ENCODE data around the gene CDK15. TPM values are rescaled to one million over a fixed set of nuclear protein-coding genes. Genes with fewer than 3 reads are reported as not detected.
"Not testable (repeated sequence)": the region's sequence is repeated elsewhere in the genome, so short reads cannot be mapped to it uniquely, and the experiment has no call there.

Gene CDK15
- total RNA-seq, 4 donors from 2014 or later = 0.07 to 1.8 (median 1.4) TPM

GRCh38 chr2:201840726-201841125, 34.4 kb downstream of the CDK15 start:
- Histone ChIP-seq H3K27ac (no peak overlapping the region), H3K27me3 (no peaks in the 10 kb centered on the region), H3K4me1 (no peaks in the 10 kb centered on the region), H3K36me3 (no peaks in the 10 kb centered on the region), H3K4me3 (no peak overlapping the region), H3K9me3 (peaks cover 0 to 13% (median 0%) of the 10 kb centered on the region in 3 donors)
- TF ChIP-seq EP300 (IDR thresholded peaks at IDR 0.05) = no peak
- no peak for TF ChIP-seq POLR2AphosphoS5 (IDR thresholded peaks at IDR 0.05)
- 86% methylated on average over 1 of the region's 1 CpG; no CpG with 5 or more reads in 1 of the 2 donors for WGBS, 2 donors (ENCODE audit: low coverage in 1 of 2)
- ATAC-seq = no peak

- Histone ChIP-seq H3K36me3 (no peaks in the 10 kb centered on the region), H3K9me3 (peaks cover 0 to 13% (median 0%) of the 10 kb centered on the region in 3 donors), H3K4me1 (no peaks in the 10 kb centered on the region), H3K27ac (no peak overlapping the region), H3K4me3 (no peak overlapping the region), H3K27me3 (no peaks in the 10 kb centered on the region)
- no peak for ATAC-seq
- TF ChIP-seq CTCF (IDR thresholded peaks at IDR 0.05) (no peak), POLR2A (IDR thresholded peaks at IDR 0.05) (no peak), POLR2AphosphoS5 (IDR thresholded peaks at IDR 0.05) (no peak), EP300 (IDR thresholded peaks at IDR 0.05) (no peak)
- WGBS, 2 donors (ENCODE audit: low coverage in 1 of 2) = 55 to 65% methylated on average over 5 of the region's 5 CpGs
These were observed 36.0 kb downstream of the CDK15 start for GRCh38 chr2:201842131-201842860.

GRCh38 chr2:201844922-201845321, 38.6 kb downstream of the CDK15 start:
- peaks cover 0 to 13% (median 0%) of the 10 kb centered on the region in 3 donors for H3K9me3 ChIP-seq
- not testable (repeated sequence) for H3K27ac ChIP-seq, H3K27me3 ChIP-seq, H3K4me1 ChIP-seq, ATAC-seq, H3K36me3 ChIP-seq, H3K4me3 ChIP-seq
- 54 to 100% methylated on average over 1 to 2 of the region's 2 CpGs for WGBS, 2 donors (ENCODE audit: low coverage in 1 of 2)

- Histone ChIP-seq H3K27me3 (no peaks in the 10 kb centered on the region), H3K4me1 (no peaks in the 10 kb centered on the region), H3K36me3 (no peaks in the 10 kb centered on the region), H3K27ac (no peak overlapping the region), H3K9me3 (no peaks in the 10 kb centered on the region), H3K4me3 (no peak overlapping the region)
- no peak for TF ChIP-seq CTCF (IDR thresholded peaks at IDR 0.05)
- ATAC-seq = no peak
These were observed 41.1 kb downstream of the CDK15 start for GRCh38 chr2:201847481-201847880.

- Histone ChIP-seq H3K9me3 (no peaks in the 10 kb centered on the region), H3K4me3 (no peak overlapping the region), H3K4me1 (no peaks in the 10 kb centered on the region), H3K36me3 (no peaks in the 10 kb centered on the region), H3K27me3 (no peaks in the 10 kb centered on the region), H3K27ac (no peak overlapping the region)
- TF ChIP-seq CTCF (IDR thresholded peaks at IDR 0.05) = no peak
- no peak for ATAC-seq
These were observed 46.1 kb downstream of the CDK15 start for GRCh38 chr2:201852462-201852861.

- H3K27me3 ChIP-seq = no peaks in the 10 kb centered on the region
- H3K9me3 ChIP-seq = no peaks in the 10 kb centered on the region
- no peaks in the 10 kb centered on the region for H3K36me3 ChIP-seq
- ATAC-seq = no peak
- H3K4me3 ChIP-seq = no peak overlapping the region
- 82 to 100% methylated on average over 1 of the region's 1 CpG for WGBS, 2 donors (ENCODE audit: low coverage in 1 of 2)
- TF ChIP-seq CTCF (IDR thresholded peaks at IDR 0.05) = no peak
- no peak for TF ChIP-seq POLR2A (IDR thresholded peaks at IDR 0.05)
- no peak for TF ChIP-seq POLR2AphosphoS5 (IDR thresholded peaks at IDR 0.05)
- no peak for TF ChIP-seq EP300 (IDR thresholded peaks at IDR 0.05)
- H3K4me1 ChIP-seq = peaks cover 0 to 3% (median 0%) of the 10 kb centered on the region in 3 donors
- no peak overlapping the region for H3K27ac ChIP-seq
These were observed 46.6 kb downstream of the CDK15 start for GRCh38 chr2:201852878-201853415.

Data from gastroesophageal sphincter (tissue), 4 donors.